Gastrocnemius medialis (tissue), 4 donors: ENCODE data around the gene ZNF584. TPM values are rescaled to one million over a fixed set of nuclear protein-coding genes. Genes with fewer than 3 reads are reported as not detected.
A peak's percentile ranks its signal among the peaks of the same experiment; 100 is the strongest.

Experiments used
- ATAC-seq, 2 donors: fragments of 150-250 bp; one replicate each; pipeline ENCODE4 v1.9.1; 2016
- DNase-seq, 2 donors: peaks; one replicate each; pipeline ENCODE4 v3.0.0-alpha.2; 2019
- H3K27ac ChIP-seq, 4 donors: fragments of 200-600 bp; sonication (generic); 1 replicate in 1 of 4; 2 replicates in 3 of 4; pipeline ENCODE4 v1.5.1; 2016 to 2018; ENCODE audit warnings: mild to moderate bottlenecking in 2 of 4, moderate library complexity in 1 of 4
- H3K27me3 ChIP-seq, 3 donors: fragments of 200-600 bp; sonication (generic) in 2 of 3; 1 replicate in 1 of 3; 2 replicates in 2 of 3; pipeline versions ENCODE4 v1.5.1 to v1.6.0; 2016 to 2019; ENCODE audit warnings: mild to moderate bottlenecking in 1 of 3, moderate library complexity in 1 of 3
- H3K36me3 ChIP-seq, 2 donors: fragments of 200-600 bp; sonication (generic) in 1 of 2; one replicate each; pipeline ENCODE4 v1.5.1; 2017 to 2018
- H3K4me1 ChIP-seq, 2 donors: fragments of 200-600 bp; sonication (generic) in 1 of 2; one replicate each; pipeline ENCODE4 v1.5.1; 2016 to 2017; ENCODE audit warnings: mild to moderate bottlenecking in 2 of 2
- H3K4me3 ChIP-seq, 4 donors: fragments of 200-600 bp; sonication (generic) in 3 of 4; 1 replicate in 1 of 4; 2 replicates in 3 of 4; pipeline ENCODE4 v1.5.1; 2016 to 2019; ENCODE audit warnings: mild to moderate bottlenecking in 2 of 4
- H3K9me3 ChIP-seq, 3 donors: fragments of 200-600 bp; sonication (generic) in 2 of 3; 1 replicate in 1 of 3; 2 replicates in 2 of 3; pipeline ENCODE4 v1.5.1; 2016 to 2019
- POLR2A ChIP-seq, 2 donors: fragments of 450-650 bp; IDR thresholded peaks; one replicate each; pipeline ENCODE4 v1.6.1; 2017; ENCODE audit warnings: antibody characterized with exemption in 2 of 2, mild to moderate bottlenecking in 2 of 2, moderate library complexity in 2 of 2
- in situ Hi-C, 4 donors: fragments of 200-750 bp; cut with MboI; loops; one replicate each; pipeline versions ENCODE4 v1.15.0 to v1.8.0; 2017; ENCODE audit warnings: low sequenced_read_pairs in 4 of 4
- intact Hi-C: fragments of 100-400 bp; cut with DNase I; formaldehyde crosslinking; loops from one replicate; pipeline ENCODE4 v1.15.1; 2023; ENCODE audit warnings: low total_unique reads
- total RNA-seq, 4 donors: library from RNA; depleted of rRNA; stranded (reverse); fragments of >200 nt; gene quantifications; one replicate each; pipeline versions ENCODE4 v1.1.0 to v1.2.3, GENCODE V29; 2016
- TF ChIP-seq, protein P1 (sequence below), 5 experiments: fragments of 450-650 bp in 3 of 5; fragments of 200-600 bp in 2 of 5; sonication (generic) in 2 of 5; IDR thresholded peaks in 4 of 5; conservative IDR thresholded peaks in 1 of 5; 1 replicate in 4 of 5; 2 replicates in 1 of 5; pipeline ENCODE4 v1.5.1; 2016 to 2019; ENCODE audit warnings: antibody characterized with exemption in 5 of 5, mild to moderate bottlenecking in 3 of 5, moderate library complexity in 3 of 5

ZNF584 gene
- total RNA-seq, 4 donors from 2014 or later: 8.5 to 21.4 (median 10.2) TPM

DNA sequence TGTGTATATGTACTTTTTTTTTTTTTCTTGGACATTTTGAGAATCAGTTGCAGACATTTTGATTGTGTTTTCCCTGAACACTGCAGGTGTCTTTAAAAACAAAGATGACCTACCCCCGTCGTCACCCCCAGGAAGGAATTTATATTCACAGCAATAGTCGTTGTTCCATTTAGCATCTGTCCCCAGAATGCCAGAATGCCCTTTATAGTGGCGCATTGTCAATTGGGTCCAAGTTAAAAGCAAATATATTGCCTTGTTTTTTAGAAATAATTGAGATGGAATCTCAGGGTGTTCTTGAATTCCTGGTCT is 14.8 kb upstream of the ZNF584 start:
- in situ Hi-C loops: no loop called here
- H3K27ac ChIP-seq: no peak overlapping the region
- intact Hi-C loops: no loop called here
- H3K27me3 ChIP-seq: peaks cover 18 to 25% (median 19%) of the 10 kb centered on the region in 3 donors
- peaks cover 0 to 58% of the 10 kb centered on the region in 2 donors for H3K36me3 ChIP-seq
- no peak for TF ChIP-seq POLR2A (IDR thresholded peaks at IDR 0.05)
- TF ChIP-seq, protein P1, sequence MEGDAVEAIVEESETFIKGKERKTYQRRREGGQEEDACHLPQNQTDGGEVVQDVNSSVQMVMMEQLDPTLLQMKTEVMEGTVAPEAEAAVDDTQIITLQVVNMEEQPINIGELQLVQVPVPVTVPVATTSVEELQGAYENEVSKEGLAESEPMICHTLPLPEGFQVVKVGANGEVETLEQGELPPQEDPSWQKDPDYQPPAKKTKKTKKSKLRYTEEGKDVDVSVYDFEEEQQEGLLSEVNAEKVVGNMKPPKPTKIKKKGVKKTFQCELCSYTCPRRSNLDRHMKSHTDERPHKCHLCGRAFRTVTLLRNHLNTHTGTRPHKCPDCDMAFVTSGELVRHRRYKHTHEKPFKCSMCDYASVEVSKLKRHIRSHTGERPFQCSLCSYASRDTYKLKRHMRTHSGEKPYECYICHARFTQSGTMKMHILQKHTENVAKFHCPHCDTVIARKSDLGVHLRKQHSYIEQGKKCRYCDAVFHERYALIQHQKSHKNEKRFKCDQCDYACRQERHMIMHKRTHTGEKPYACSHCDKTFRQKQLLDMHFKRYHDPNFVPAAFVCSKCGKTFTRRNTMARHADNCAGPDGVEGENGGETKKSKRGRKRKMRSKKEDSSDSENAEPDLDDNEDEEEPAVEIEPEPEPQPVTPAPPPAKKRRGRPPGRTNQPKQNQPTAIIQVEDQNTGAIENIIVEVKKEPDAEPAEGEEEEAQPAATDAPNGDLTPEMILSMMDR (IDR thresholded peaks at IDR 0.05 in 4 of 5, conservative IDR thresholded peaks at IDR 0.05 in 1 of 5): no peak
- no peak for ATAC-seq
- H3K4me1 ChIP-seq: peaks cover 0 to 4% of the 10 kb centered on the region in 2 donors
- no peak overlapping the region for H3K4me3 ChIP-seq
- no peaks in the 10 kb centered on the region for H3K9me3 ChIP-seq
- no peak for DNase-seq

DNA sequence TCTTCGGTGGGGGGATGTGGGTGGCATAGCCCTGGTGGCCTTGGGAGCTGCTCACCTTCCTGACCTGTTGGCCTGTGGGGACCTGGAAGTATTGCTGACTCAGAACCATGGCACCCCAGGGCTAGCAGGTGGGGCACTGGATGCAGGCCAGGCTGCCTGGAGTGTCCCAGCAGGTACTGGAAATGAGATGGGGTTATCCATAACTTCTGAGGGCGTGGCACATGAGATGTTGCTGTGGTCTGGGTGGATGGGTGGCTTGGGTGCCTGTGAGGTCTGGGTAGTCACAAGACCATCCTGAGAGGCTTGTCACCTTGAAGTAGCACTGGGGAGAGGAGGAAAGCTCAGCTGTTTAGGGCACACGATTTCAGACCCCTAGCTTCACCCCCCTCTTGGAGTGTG is 13.6 kb upstream of the ZNF584 start:
- TF ChIP-seq, protein P1 (IDR thresholded peaks at IDR 0.05 in 4 of 5, conservative IDR thresholded peaks at IDR 0.05 in 1 of 5): no peak
- TF ChIP-seq POLR2A (IDR thresholded peaks at IDR 0.05): no peak
- Histone ChIP-seq H3K36me3 (peaks cover 0 to 48% of the 10 kb centered on the region in 2 donors), H3K27ac (no peak overlapping the region), H3K27me3 (peaks cover 18 to 25% (median 19%) of the 10 kb centered on the region in 3 donors), H3K4me3 (no peak overlapping the region), H3K4me1 (peaks cover 0 to 4% of the 10 kb centered on the region in 2 donors), H3K9me3 (no peaks in the 10 kb centered on the region)
- ATAC-seq: no peak
- DNase-seq: no peak
- intact Hi-C loops: no loop called here
- in situ Hi-C loops: no loop called here

DNA sequence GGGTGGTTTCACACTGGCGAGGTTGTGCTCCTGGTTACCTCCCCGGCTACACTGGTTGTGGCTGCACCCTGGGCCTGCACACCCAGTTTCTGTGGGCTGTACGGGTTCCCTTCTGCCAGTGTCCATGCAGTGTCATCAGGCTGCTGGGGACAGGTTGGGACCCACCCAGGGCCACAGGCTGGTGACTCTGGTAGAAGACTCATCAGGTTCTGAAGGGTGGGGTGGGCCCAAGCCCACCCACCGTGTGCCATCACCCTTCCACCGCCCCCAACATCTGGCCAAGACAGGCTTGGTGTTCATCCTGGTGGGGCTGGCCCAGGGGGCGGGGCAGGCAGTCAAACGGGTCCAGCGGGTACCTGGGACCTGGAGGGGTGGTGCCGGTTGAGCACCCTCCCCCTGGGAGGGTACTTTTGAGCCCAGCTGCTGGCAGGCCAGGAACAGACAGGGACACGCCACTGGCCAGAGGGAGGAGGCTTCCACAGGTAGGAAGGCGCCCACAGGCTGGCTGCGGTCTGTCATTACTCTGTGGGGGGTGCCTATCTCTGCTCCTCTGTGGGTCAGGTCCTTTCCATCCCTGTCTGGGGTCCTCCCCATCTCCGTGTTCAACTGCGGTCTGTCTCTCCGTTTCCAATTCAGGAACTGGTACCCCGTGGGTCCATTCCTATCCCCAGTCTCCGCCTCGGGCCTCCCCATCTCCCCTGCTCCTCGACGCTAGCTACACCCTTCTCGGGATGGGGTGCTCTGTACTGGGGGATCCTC is 13.1 kb upstream of the ZNF584 start, which contains the start of gene RNF225:
Gene RNF225, plus strand, starts transcription at position 437 of the 759 bp plus-strand sequence. CDS start 434 bp downstream, outside the sequence.
- Histone ChIP-seq H3K4me1 (peaks cover 4 to 7% of the 10 kb centered on the region in 2 donors), H3K9me3 (no peaks in the 10 kb centered on the region), H3K27me3 (peaks cover 18 to 25% (median 19%) of the 10 kb centered on the region in 3 donors), H3K4me3 (peak within 1 kb of the TSS in 1 of 4 donors; percentile 3), H3K27ac (no peak within 1 kb of the TSS), H3K36me3 (peaks cover 0 to 44% of the 10 kb centered on the region in 2 donors)
- no peak for DNase-seq
- no peak for ATAC-seq
- intact Hi-C loops (no loop called here), in situ Hi-C loops (no loop called here)
- TF ChIP-seq POLR2A (IDR thresholded peaks at IDR 0.05): no peak
- TF ChIP-seq, protein P1 (IDR thresholded peaks at IDR 0.05 in 4 of 5, conservative IDR thresholded peaks at IDR 0.05 in 1 of 5): no peak

DNA sequence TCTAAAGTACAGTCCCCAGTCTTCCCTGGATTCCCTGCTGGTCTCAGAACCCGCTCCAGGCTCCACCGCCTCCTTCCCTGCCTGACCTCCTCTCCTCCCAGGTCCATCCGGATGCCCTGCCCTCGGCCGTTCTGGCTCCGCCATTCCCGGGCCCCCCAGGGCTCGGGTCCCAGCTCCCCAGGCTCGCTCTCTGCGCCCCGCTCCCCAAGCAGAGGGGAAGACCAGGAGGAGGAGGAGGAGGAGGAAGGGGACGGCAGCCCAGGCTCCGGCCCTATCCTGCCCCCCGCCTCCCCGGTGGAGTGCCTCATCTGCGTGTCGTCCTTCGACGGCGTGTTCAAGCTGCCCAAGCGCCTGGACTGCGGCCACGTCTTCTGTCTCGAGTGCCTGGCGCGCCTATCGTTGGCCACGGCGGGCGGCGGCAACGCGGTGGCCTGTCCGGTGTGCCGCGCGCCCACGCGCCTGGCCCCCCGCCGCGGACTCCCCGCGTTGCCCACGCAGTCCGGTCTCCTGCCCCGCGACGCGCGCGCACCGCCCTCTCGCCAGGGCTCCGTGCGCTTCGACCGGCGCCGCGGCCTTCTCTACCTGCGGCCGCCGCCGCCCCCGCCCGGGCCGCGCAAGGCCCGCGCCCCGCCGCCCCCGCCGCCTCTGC is 12.3 kb upstream of the ZNF584 start:
- no peak for DNase-seq
- no peak for ATAC-seq
- Histone ChIP-seq H3K27me3 (peaks cover 18 to 25% (median 19%) of the 10 kb centered on the region in 3 donors), H3K4me1 (peaks cover 8 to 10% of the 10 kb centered on the region in 2 donors), H3K27ac (no peak overlapping the region), H3K36me3 (peaks cover 0 to 37% of the 10 kb centered on the region in 2 donors), H3K4me3 (peak overlapping the region in 1 of 4 donors; percentile 3), H3K9me3 (no peaks in the 10 kb centered on the region)
- in situ Hi-C loops (no loop called here), intact Hi-C loops (no loop called here)
- TF ChIP-seq POLR2A (IDR thresholded peaks at IDR 0.05): no peak
- TF ChIP-seq, protein P1 (IDR thresholded peaks at IDR 0.05 in 4 of 5, conservative IDR thresholded peaks at IDR 0.05 in 1 of 5): no peak
